Measurements from ENCODE around the gene CDHR4. TPM values are rescaled to one million over a fixed set of nuclear protein-coding genes. Genes with fewer than 3 reads are reported as not detected.

Gene CDHR4
- total RNA-seq, 1 experiment from 2014 or later: 0.17 TPM

- DNase-seq (ENCODE audit: low spot score): peak; percentile 66
- peaks cover 46% of the 10 kb centered on the region for H3K36me3 Mint-ChIP-seq
- POLR2A ChIA-PET: no interaction called here
- no peak overlapping the region for H3K4me3 Mint-ChIP-seq
- no peaks in the 10 kb centered on the region for H3K9me3 Mint-ChIP-seq
- peaks cover 17% of the 10 kb centered on the region for H3K4me1 Mint-ChIP-seq
- H3K27ac Mint-ChIP-seq: peak overlapping the region; percentile 8; the same call in 1 of the 2 replicates
- no peaks in the 10 kb centered on the region for H3K27me3 Mint-ChIP-seq (ENCODE audit: low read depth)
- peak; percentile 90 for ATAC-seq
- CTCF ChIA-PET: interaction anchor here (0.6 to 7.3 kb wide), 26 partner anchors 9 to 140 kb away, joined by 3 to 207 read pairs (median 4); partner anchors contain the start of genes AMIGO3, CAMKV, INKA1 and MON1A
- no peak for TF ChIP-seq ZMAT4 (CRISPR knock-in tag; IDR thresholded peaks at IDR 0.05)
Observed at GRCh38 chr3:49841126-49841696, 41.5 kb upstream of the CDHR4 start.

- ChIA-PET CTCF (interaction anchor here (0.9 to 7.3 kb wide), 10 partner anchors 9 to 139 kb away, joined by 3 to 207 read pairs (median 6); partner anchors contain the start of genes AMIGO3, CAMKV, INKA1 and MST1R), POLR2A (no interaction called here)
- DNase-seq (ENCODE audit: low spot score) (no peak), ATAC-seq (no peak)
- Mint-ChIP-seq H3K27ac (peak overlapping the region; percentile 8; the same call in 1 of the 2 replicates), H3K9me3 (no peaks in the 10 kb centered on the region), H3K27me3 (ENCODE audit: low read depth) (no peaks in the 10 kb centered on the region), H3K4me3 (no peak overlapping the region), H3K36me3 (peaks cover 42% of the 10 kb centered on the region), H3K4me1 (peaks cover 17% of the 10 kb centered on the region)
- no peak for TF ChIP-seq TEAD4 (CRISPR knock-in tag; IDR thresholded peaks at IDR 0.05)
- TF ChIP-seq JUN (CRISPR knock-in tag; IDR thresholded peaks at IDR 0.05): no peak
- TF ChIP-seq ELF4 (CRISPR knock-in tag; IDR thresholded peaks at IDR 0.05; ENCODE audit: low read depth): no peak
- no peak for TF ChIP-seq ATF2 (CRISPR knock-in tag; IDR thresholded peaks at IDR 0.05; ENCODE audit: borderline replicate concordance, low read depth)
- no peak for TF ChIP-seq NFE2L1 (CRISPR knock-in tag; IDR thresholded peaks at IDR 0.05)
- TF ChIP-seq RELA (CRISPR knock-in tag; IDR thresholded peaks at IDR 0.05; ENCODE audit: borderline replicate concordance): no peak
- no peak for TF ChIP-seq NR2C2 (CRISPR knock-in tag; IDR thresholded peaks at IDR 0.05)
- TF ChIP-seq ZNF671 (CRISPR knock-in tag; IDR thresholded peaks at IDR 0.05): no peak
- no peak for TF ChIP-seq ARID4B (CRISPR knock-in tag; IDR thresholded peaks at IDR 0.05; ENCODE audit: borderline replicate concordance)
- TF ChIP-seq ZNF532 (CRISPR knock-in tag; IDR thresholded peaks at IDR 0.05; ENCODE audit: borderline replicate concordance): no peak
- TF ChIP-seq SMAD4 (CRISPR knock-in tag; IDR thresholded peaks at IDR 0.05): no peak
- TF ChIP-seq PREB (CRISPR knock-in tag; IDR thresholded peaks at IDR 0.05; ENCODE audit: borderline replicate concordance): no peak
- TF ChIP-seq ZBTB43 (CRISPR knock-in tag; IDR thresholded peaks at IDR 0.05): no peak
- TF ChIP-seq ZNF416 (CRISPR knock-in tag; IDR thresholded peaks at IDR 0.05): no peak
- no peak for TF ChIP-seq ZNF219 (CRISPR knock-in tag; IDR thresholded peaks at IDR 0.05; ENCODE audit: borderline replicate concordance)
- no peak for TF ChIP-seq ZBTB21 (CRISPR knock-in tag; IDR thresholded peaks at IDR 0.05; ENCODE audit: borderline replicate concordance)
- TF ChIP-seq SP1 (CRISPR knock-in tag; conservative IDR thresholded peaks at IDR 0.05): no peak
- no peak for TF ChIP-seq ZSCAN18 (CRISPR knock-in tag; IDR thresholded peaks at IDR 0.05)
- no peak for TF ChIP-seq NFATC4 (CRISPR knock-in tag; IDR thresholded peaks at IDR 0.05)
Observed at GRCh38 chr3:49840388-49840787, 40.7 kb upstream of the CDHR4 start.
